NCI-H1417 (cell line): ENCODE data around the gene USP4.

ENCODE experiments used
- DNase-seq, 3 experiments: peaks; one replicate each; lab custom pipeline; 2025; lab: John Stamatoyannopoulos, UW

The USP4 gene

GRCh38 chr3:49296781-49297411 is 43.0 kb downstream of the USP4 start:
- DNase-seq = no peak

- peak in 2 of 3 experiments; percentile 1 to 22 for DNase-seq
These were observed 44.3 kb downstream of the USP4 start for GRCh38 chr3:49295489-49296058.

GRCh38 chr3:49294343-49294742 is 45.5 kb downstream of the USP4 start:
- DNase-seq = no peak

GRCh38 chr3:49283997-49284396 is 55.9 kb downstream of the USP4 start:
- no peak for DNase-seq

- DNase-seq = no peak
These were observed 60.5 kb downstream of the USP4 start for GRCh38 chr3:49279376-49279775.

GRCh38 chr3:49278548-49278947 is 61.3 kb downstream of the USP4 start:
- no peak for DNase-seq

GRCh38 chr3:49277383-49277775 is 62.5 kb downstream of the USP4 start:
- DNase-seq = no peak

- no peak for DNase-seq
These were observed 63.1 kb downstream of the USP4 start, which contains the start of gene C3orf62 for GRCh38 chr3:49276475-49277382. Gene C3orf62, minus strand, starts transcription at chr3:49277232. Its CDS starts 360 bp downstream, at chr3:49276872.

GRCh38 chr3:49273825-49274532 is 65.9 kb downstream of the USP4 start:
- DNase-seq = no peak

- DNase-seq = no peak
These were observed 68.8 kb downstream of the USP4 start for GRCh38 chr3:49271047-49271446.

GRCh38 chr3:49270156-49270500 is 69.7 kb downstream of the USP4 start:
- no peak for DNase-seq

- no peak for DNase-seq
These were observed 70.3 kb downstream of the USP4 start for GRCh38 chr3:49269443-49270155.

- DNase-seq = no peak
These were observed 73.3 kb downstream of the USP4 start for GRCh38 chr3:49266410-49267095.

- no peak for DNase-seq
These were observed 74.0 kb downstream of the USP4 start for GRCh38 chr3:49265661-49266386.

GRCh38 chr3:49263159-49263889 is 76.5 kb downstream of the USP4 start:
- no peak for DNase-seq

GRCh38 chr3:49260806-49261324 is 79.0 kb downstream of the USP4 start:
- no peak for DNase-seq

GRCh38 chr3:49257187-49257586 is 82.7 kb downstream of the USP4 start:
- no peak for DNase-seq

- no peak for DNase-seq
These were observed 83.9 kb downstream of the USP4 start for GRCh38 chr3:49255718-49256511.

- no peak for DNase-seq
These were observed 84.7 kb downstream of the USP4 start for GRCh38 chr3:49255112-49255511.
